Renal cortex interstitium (tissue), 11 donors: ENCODE results near the gene CACNA1B. TPM values are rescaled to one million over a fixed set of nuclear protein-coding genes. Genes with fewer than 3 reads are reported as not detected.

Source experiments
- DNase-seq, 11 donors: peaks; one replicate each; pipeline ENCODE4 v3.0.0-alpha.2; 2013; ENCODE audit warnings: low read depth in 9 of 11, low spot score in 4 of 11; ENCODE audit errors: extremely low read depth in 1 of 11
- polyA plus RNA-seq, 3 donors: library from polyadenylated mRNA; unstranded; fragments of 120-200 nt; gene quantifications; one replicate each; pipeline ENCODE4 v1.2.1, GENCODE V29; 2013; ENCODE audit not compliant: insufficient read length in 3 of 3

Gene CACNA1B
- polyA plus RNA-seq, 3 donors: 0.23 to 0.39 (median 0.27) TPM

GRCh38 chr9:137989999-137990715 is 112.6 kb downstream of the CACNA1B start:
- DNase-seq: no peak

- no peak for DNase-seq
Observed at GRCh38 chr9:138003485-138004190, 126.1 kb downstream of the CACNA1B start.

DNA sequence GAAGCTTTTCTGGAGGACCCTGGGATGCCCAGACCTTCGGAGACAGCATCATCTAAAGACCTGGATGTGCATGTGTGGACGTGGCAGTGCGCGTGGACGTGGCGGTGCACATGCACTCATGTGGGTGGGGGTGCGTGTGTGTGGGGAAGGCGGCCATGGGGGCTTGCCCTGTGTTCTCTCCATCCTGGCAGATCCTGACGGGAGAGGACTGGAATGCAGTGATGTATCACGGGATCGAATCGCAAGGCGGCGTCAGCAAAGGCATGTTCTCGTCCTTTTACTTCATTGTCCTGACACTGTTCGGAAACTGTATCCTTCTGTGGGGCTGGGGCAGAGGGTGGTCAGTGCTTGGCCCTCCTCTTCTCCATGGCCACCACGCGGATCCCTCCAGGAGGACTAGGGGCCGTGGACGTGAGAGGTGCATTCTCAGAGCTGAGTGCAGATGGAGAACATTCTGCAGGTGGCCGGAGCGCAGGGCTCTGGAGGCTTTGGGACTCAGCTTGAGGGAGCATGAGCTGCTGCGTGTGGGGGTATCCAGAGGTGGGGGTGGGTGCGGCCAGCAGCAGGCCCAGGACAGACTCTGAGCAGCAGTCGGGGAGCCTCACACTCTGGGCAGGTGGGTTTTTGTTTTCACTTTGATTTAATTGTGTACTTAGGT is 129.1 kb downstream of the CACNA1B start:
- DNase-seq: no peak

- no peak for DNase-seq
Observed at GRCh38 chr9:138007566-138007917, 130.0 kb downstream of the CACNA1B start.

- no peak for DNase-seq
Observed at GRCh38 chr9:138007918-138008841, 130.6 kb downstream of the CACNA1B start.

GRCh38 chr9:138009016-138009802 is 131.6 kb downstream of the CACNA1B start:
- DNase-seq: no peak

- DNase-seq: no peak
Observed at GRCh38 chr9:138009803-138010690, 132.5 kb downstream of the CACNA1B start.

DNA sequence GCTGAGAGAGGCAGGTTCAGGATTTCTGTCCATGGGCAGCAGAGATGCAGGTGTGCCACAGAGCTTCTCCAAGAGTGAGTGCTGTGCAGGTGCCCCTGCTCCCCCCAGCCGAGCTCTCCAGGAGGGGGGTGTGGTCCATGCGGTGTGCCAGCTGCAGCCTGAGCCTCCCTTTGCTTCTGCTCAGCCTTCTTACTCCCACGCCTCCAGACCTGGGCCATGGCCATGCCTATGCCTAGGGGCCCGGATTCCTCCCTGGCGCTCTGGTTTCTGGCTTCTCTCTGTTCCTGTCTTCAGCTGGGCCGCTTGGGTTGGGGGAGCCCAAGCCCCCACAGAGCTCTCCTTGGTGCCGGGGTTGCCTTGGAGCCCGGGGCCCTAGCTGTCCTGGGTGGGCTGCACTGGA is 133.3 kb downstream of the CACNA1B start:
- no peak for DNase-seq

- DNase-seq: no peak
Observed at GRCh38 chr9:138011951-138012500, 134.4 kb downstream of the CACNA1B start.

- DNase-seq: no peak
Observed at GRCh38 chr9:138013273-138013672, 135.7 kb downstream of the CACNA1B start.

DNA sequence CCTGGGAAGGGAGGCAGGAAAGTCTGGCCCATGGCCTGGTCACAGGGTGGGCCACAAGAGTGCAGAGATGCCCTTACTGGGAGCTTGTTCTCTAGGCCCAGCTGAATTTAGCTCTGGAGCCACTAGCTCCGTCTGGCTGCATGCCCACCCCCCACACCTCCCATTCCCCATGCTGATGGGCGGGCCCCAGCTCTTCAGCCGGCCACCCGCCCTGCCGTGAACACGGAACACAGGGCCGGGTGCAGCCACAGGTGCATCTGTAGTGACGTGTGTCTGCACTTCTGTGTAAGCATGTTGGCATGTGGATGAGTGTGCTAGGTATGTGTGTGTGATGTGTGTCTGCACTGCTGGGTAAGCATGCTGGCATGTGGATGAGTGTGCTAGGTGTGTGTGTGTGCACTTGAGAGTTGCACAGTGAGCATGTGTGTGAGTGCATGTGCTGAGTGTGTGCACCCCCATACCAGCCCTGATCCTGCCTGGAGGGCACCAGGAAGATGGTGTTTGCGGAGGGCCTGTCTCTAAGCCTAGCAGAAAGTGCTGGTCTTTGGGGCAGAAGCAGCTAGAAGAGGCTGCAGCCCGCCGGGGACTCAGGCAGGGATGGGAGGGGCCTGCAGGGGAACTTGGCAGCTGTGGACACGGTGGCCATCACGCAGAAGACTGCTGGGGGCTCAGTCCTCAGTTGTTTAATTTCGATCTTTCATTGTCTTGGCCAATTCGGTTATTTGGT is 136.4 kb downstream of the CACNA1B start:
- no peak for DNase-seq

GRCh38 chr9:138014563-138014945 is 137.0 kb downstream of the CACNA1B start:
- no peak for DNase-seq

DNA sequence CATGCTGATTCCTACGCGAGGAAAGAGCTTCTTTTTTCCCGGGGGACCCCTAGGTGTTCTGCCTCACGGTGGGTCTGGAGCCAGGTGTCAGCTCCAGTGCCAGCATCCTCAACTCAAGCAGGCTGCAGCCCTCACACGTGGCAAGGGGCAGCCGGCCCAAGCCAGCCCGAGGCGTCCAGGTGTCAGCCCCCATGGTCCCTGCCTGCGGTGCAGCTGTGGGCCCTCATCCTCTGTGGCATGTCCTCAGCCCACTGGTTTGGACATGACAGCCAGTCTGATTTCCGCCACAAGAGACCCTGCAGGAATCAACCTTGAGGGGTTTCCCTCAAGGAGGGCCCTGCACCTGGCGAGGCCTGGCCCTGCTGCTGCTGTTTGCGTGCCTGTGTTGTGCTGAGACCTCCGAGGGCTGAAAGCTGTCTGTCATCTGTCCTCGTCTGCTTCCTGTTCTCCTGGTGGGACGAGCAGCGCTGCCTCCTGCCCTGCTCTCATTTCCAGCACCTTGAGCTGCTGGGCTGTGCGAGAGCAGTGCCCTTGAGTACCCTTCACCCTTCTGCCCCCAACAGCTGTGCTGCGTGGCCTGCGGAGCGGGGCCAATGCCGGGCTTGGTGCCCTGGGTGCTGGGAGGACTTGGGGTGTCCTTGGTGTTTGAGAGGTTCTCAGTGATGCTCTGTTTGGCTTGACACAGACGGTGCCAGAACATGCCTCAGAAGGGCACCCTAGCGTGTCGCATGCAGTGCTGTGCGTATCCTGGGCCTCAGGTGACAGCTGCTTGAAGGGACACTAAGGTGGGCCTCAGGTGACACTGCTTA is 137.6 kb downstream of the CACNA1B start:
- no peak for DNase-seq

DNA sequence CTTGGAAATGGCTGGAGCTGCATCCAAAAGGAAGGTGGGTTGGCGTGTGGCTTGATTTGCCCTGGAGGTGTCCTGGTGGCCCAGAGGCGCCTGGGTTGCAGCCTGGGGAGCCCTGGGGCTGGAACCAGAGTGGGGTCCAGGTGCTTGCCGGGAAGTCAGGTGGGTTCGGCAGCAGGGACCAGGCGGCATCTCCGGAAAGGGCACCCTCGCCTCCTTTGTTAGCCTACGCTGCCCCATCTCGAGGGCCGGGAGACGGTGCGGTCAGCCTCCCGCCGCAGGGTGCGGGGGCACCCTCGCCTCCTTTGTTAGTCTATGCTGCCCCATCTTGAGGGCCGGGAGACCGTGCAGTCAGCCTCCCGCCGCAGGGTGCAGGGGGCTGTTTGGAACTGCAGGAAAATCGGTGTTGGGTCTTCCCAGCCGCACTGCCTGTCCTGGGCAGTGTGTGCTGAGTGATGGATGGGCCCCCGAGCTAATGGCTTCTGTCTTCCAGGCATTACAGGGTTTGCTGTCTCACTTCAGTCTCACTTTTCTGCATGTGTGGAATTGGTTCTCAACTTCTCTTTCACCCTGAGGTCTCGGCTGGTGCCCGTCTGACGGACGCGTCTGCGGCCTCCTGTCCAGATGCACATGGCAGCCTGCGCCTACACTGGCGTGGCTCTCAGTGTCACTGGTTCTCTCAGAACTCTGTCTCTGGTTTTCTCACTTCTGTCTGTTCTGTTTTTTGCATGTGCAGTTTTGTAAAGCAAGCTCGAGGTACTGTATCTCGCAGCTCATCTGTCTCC is 139.0 kb downstream of the CACNA1B start:
- no peak for DNase-seq

GRCh38 chr9:138017200-138017599 is 139.6 kb downstream of the CACNA1B start:
- DNase-seq: no peak
